GM23338 (cell line): ENCODE measurements around the gene MORC2. TPM values are rescaled to one million over a fixed set of nuclear protein-coding genes. Genes with fewer than 3 reads are reported as not detected.

ENCODE experiments used
- ATAC-seq: fragments of 200-7000 bp; cut with Tn5 transposase; 3 replicates; pipeline ENCODE4 v1.9.1; 2020
- DNase-seq: peaks from one replicate; pipeline ENCODE4 v3.0.0-alpha.2; 2015; ENCODE audit warnings: low spot score
- H2AFZ ChIP-seq: fragments of 200-600 bp; sonication (generic); 2 replicates; pipeline ENCODE4 v1.8.0; 2016; ENCODE audit warnings: antibody characterized with exemption, mild to moderate bottlenecking, moderate library complexity
- H3F3A ChIP-seq: fragments of 200-600 bp; sonication (generic); replicated peaks from 2 replicates; pipeline ENCODE4 v1.8.0; 2017; ENCODE audit warnings: antibody characterized with exemption, mixed run types, low read depth
- H3K27ac ChIP-seq: fragments of 200-600 bp; sonication (generic); 2 replicates; pipeline ENCODE4 v1.6.1; 2016; ENCODE audit warnings: low read depth
- H3K27me3 ChIP-seq: fragments of 200-600 bp; sonication (generic); 2 replicates; pipeline ENCODE4 v1.8.0; 2016; ENCODE audit warnings: mild to moderate bottlenecking, mixed run types, moderate library complexity; ENCODE audit not compliant: insufficient read depth
- H3K36me3 ChIP-seq: fragments of 200-600 bp; sonication (generic); 2 replicates; pipeline ENCODE4 v1.8.0; 2016; ENCODE audit warnings: mild to moderate bottlenecking; ENCODE audit not compliant: insufficient read depth
- H3K4me1 ChIP-seq: fragments of 200-600 bp; sonication (generic); 2 replicates; pipeline ENCODE4 v1.8.0; 2016; ENCODE audit warnings: mild to moderate bottlenecking, moderate library complexity; ENCODE audit not compliant: insufficient read depth
- H3K4me2 ChIP-seq: fragments of 200-600 bp; sonication (generic); 2 replicates; pipeline ENCODE4 v1.7.1; 2017; ENCODE audit warnings: mixed run types
- H3K4me3 ChIP-seq: fragments of 200-600 bp; sonication (generic); 2 replicates; pipeline ENCODE4 v1.6.1; 2016; ENCODE audit warnings: mixed run types
- H3K79me2 ChIP-seq: fragments of 200-600 bp; sonication (generic); replicated peaks from 2 replicates; pipeline ENCODE4 v1.8.0; 2017; ENCODE audit warnings: mild to moderate bottlenecking; ENCODE audit not compliant: insufficient read depth
- H3K9me2 ChIP-seq: fragments of 200-600 bp; sonication (generic); 2 replicates; pipeline ENCODE4 v1.8.0; 2017; ENCODE audit not compliant: insufficient read depth
- H4K20me1 ChIP-seq: fragments of 200-600 bp; sonication (generic); replicated peaks from 2 replicates; pipeline ENCODE4 v1.8.0; 2017; ENCODE audit warnings: mild to moderate bottlenecking; ENCODE audit not compliant: insufficient read depth
- H3K27ac Mint-ChIP-seq: 2 replicates; pipeline ENCODE4 v1.8.0; 2020; ENCODE audit warnings: inconsistent platforms, mild to moderate bottlenecking, moderate library complexity, mixed read lengths
- H3K27me3 Mint-ChIP-seq: 3 replicates; pipeline ENCODE4 v1.8.0; 2022; ENCODE audit warnings: low read depth, mild to moderate bottlenecking, moderate library complexity, mixed read lengths, inconsistent platforms; ENCODE audit not compliant: insufficient read depth, poor library complexity
- H3K36me3 Mint-ChIP-seq: 3 replicates; pipeline ENCODE4 v1.8.0; 2021; ENCODE audit warnings: low read depth, mild to moderate bottlenecking, inconsistent platforms, moderate library complexity, mixed read lengths
- H3K4me1 Mint-ChIP-seq: 3 replicates; pipeline ENCODE4 v1.8.0; 2020; ENCODE audit warnings: mild to moderate bottlenecking, inconsistent platforms, mixed read lengths
- H3K4me3 Mint-ChIP-seq: 3 replicates; pipeline ENCODE4 v1.8.0; 2021; ENCODE audit warnings: moderate library complexity, mild to moderate bottlenecking, inconsistent platforms, mixed read lengths
- H3K9me3 Mint-ChIP-seq: 3 replicates; pipeline ENCODE4 v1.8.0; 2020; ENCODE audit warnings: moderate library complexity, mild to moderate bottlenecking, inconsistent platforms, mixed read lengths
- CREB1 ChIP-seq: fragments of 250-450 bp; sonication (Bioruptor Pico); IDR thresholded peaks from 2 replicates; pipeline ENCODE4 v1.5.0; 2020; ENCODE audit warnings: low read depth, mild to moderate bottlenecking, moderate library complexity
- EZH2 ChIP-seq: fragments of 200-600 bp; sonication (generic); IDR thresholded peaks from one replicate; pipeline ENCODE4 v1.8.0; 2017; ENCODE audit warnings: antibody characterized with exemption, mild to moderate bottlenecking, low read depth; ENCODE audit not compliant: unreplicated experiment
- EZH2phosphoT487 ChIP-seq: fragments of 200-600 bp; sonication (generic); IDR thresholded peaks from one replicate; pipeline ENCODE4 v1.8.1; 2018; ENCODE audit warnings: antibody characterized with exemption; ENCODE audit not compliant: unreplicated experiment
- JUNB ChIP-seq: IDR thresholded peaks from one replicate; pipeline ENCODE4 v1.6.1; 2016; ENCODE audit warnings: antibody characterized with exemption; ENCODE audit not compliant: unreplicated experiment
- POLR2AphosphoS5 ChIP-seq: IDR thresholded peaks from 2 replicates; pipeline ENCODE4 v1.6.1; 2016; ENCODE audit warnings: antibody characterized with exemption, low read depth
- ZNF114 ChIP-seq: fragments of 250-450 bp; sonication (Bioruptor Pico); IDR thresholded peaks from 2 replicates; pipeline ENCODE4 v1.5.0; 2020; ENCODE audit warnings: mild to moderate bottlenecking, moderate library complexity
- ZNF331 ChIP-seq: fragments of 250-450 bp; sonication (Bioruptor Pico); IDR thresholded peaks from 2 replicates; pipeline ENCODE4 v1.5.0; 2020; ENCODE audit warnings: low read depth, mild to moderate bottlenecking, moderate library complexity
- polyA plus RNA-seq: library from polyadenylated mRNA; unstranded; fragments of >200 nt; fragmentation: Nextera tagmentation; extraction: Ambion mirVana; gene quantifications from 2 replicates; pipeline ENCODE4 v1.2.1, GENCODE V29; 2016
- total RNA-seq: library from RNA; depleted of rRNA; stranded (reverse); fragments of >200 nt; shearing (Covaris generic); gene quantifications from 2 replicates; pipeline ENCODE4 v1.2.3, GENCODE V29; 2014
- TF ChIP-seq, protein P1 (sequence below), 2 experiments: fragments of 200-600 bp in 1 of 2; sonication (generic) in 1 of 2; conservative IDR thresholded peaks; 2 replicates each; pipeline versions ENCODE4 v1.5.1 to v1.6.1; 2016 to 2017; ENCODE audit warnings: antibody characterized with exemption in 2 of 2, low read depth in 2 of 2, mild to moderate bottlenecking in 2 of 2, moderate library complexity in 1 of 2
- TF ChIP-seq, protein P2 (sequence below): IDR thresholded peaks from 2 replicates; pipeline ENCODE4 v1.6.1; 2016; ENCODE audit warnings: antibody characterized with exemption
- TF ChIP-seq, protein P3 (sequence below): fragments of 250-450 bp; sonication (Bioruptor Pico); IDR thresholded peaks from 2 replicates; pipeline ENCODE4 v1.5.0; 2020; ENCODE audit warnings: mild to moderate bottlenecking, moderate library complexity

MORC2 gene
- total and polyA plus RNA-seq, 2 experiments from 2014 or later = 33.1 to 63.8 TPM

DNA sequence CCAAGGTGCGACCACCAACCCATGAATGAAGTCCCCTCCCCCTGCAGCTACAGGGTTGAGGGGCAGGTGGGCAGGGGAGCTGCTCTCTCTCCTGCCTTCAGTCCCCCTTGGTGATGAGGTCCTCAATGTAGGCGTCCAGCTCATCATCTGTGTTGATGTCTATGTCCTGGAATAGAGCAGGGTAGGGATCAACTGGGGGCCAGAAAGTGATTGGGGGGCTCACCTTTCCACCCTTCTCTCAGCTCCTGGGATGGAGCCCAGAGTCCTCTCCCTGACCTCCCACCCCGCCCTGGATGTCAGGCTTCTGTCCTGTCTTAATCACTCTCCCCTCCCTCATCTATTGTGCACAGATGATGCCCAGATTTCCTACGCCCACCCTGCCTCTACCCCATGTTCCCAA lies 41.9 kb downstream of the MORC2 start (continued):
- TF ChIP-seq, protein P1, sequence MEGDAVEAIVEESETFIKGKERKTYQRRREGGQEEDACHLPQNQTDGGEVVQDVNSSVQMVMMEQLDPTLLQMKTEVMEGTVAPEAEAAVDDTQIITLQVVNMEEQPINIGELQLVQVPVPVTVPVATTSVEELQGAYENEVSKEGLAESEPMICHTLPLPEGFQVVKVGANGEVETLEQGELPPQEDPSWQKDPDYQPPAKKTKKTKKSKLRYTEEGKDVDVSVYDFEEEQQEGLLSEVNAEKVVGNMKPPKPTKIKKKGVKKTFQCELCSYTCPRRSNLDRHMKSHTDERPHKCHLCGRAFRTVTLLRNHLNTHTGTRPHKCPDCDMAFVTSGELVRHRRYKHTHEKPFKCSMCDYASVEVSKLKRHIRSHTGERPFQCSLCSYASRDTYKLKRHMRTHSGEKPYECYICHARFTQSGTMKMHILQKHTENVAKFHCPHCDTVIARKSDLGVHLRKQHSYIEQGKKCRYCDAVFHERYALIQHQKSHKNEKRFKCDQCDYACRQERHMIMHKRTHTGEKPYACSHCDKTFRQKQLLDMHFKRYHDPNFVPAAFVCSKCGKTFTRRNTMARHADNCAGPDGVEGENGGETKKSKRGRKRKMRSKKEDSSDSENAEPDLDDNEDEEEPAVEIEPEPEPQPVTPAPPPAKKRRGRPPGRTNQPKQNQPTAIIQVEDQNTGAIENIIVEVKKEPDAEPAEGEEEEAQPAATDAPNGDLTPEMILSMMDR (conservative IDR thresholded peaks at IDR 0.05; ENCODE audit: low read depth in 2 of 2) = no peak
- TF ChIP-seq CREB1 = no peak
- TF ChIP-seq, protein P2, sequence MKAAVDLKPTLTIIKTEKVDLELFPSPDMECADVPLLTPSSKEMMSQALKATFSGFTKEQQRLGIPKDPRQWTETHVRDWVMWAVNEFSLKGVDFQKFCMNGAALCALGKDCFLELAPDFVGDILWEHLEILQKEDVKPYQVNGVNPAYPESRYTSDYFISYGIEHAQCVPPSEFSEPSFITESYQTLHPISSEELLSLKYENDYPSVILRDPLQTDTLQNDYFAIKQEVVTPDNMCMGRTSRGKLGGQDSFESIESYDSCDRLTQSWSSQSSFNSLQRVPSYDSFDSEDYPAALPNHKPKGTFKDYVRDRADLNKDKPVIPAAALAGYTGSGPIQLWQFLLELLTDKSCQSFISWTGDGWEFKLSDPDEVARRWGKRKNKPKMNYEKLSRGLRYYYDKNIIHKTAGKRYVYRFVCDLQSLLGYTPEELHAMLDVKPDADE = no peak
- no peak for TF ChIP-seq EZH2phosphoT487
- no peak for TF ChIP-seq EZH2
- no peak for TF ChIP-seq JUNB

DNA sequence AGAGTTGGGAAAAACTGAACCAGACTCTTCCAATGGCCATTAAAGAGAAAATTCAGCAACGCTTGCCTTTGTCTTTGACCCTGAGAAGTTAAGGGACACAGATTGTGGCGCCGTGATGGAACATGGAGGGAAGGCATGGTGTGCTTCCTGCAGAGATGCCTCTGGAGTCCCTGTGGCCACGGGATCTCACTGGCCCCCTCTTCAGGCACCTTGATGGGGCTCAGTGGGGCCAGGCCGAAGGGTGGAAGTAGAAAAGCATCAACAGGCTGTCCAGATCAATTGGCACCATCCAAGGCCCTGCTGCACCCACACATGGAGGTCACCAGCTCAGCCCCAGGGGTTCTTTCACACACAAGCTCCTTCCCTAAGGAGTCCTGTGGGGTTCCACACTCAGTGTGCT lies 42.9 kb downstream of the MORC2 start:
- H3K4me1 Mint-ChIP-seq = peaks cover 8% of the 10 kb centered on the region; the same call in 2 of the 3 replicates
- H2AFZ ChIP-seq = no peak overlapping the region
- H3K9me2 ChIP-seq = no peaks in the 10 kb centered on the region
- H3K4me3 Mint-ChIP-seq = no peak overlapping the region
- H3K79me2 ChIP-seq = no peaks in the 10 kb centered on the region
- ATAC-seq (no peak), DNase-seq (no peak)
- H3F3A ChIP-seq = peaks cover 5% of the 10 kb centered on the region; the same call in 1 of the 2 replicates
- no peak overlapping the region for H3K4me2 ChIP-seq
- H4K20me1 ChIP-seq = peaks cover 5% of the 10 kb centered on the region
- H3K27ac ChIP-seq = no peak overlapping the region
- no peaks in the 10 kb centered on the region for H3K4me1 ChIP-seq
- no peak overlapping the region for H3K4me3 ChIP-seq
- peaks cover 74% of the 10 kb centered on the region for H3K36me3 Mint-ChIP-seq
- no peaks in the 10 kb centered on the region for H3K27me3 ChIP-seq
- H3K36me3 ChIP-seq = peaks cover 38% of the 10 kb centered on the region
- peaks cover 12% of the 10 kb centered on the region for H3K27me3 Mint-ChIP-seq
- H3K27ac Mint-ChIP-seq = no peak overlapping the region
- no peaks in the 10 kb centered on the region for H3K9me3 Mint-ChIP-seq
- TF ChIP-seq ZNF114 (CRISPR knock-in tag) (no peak), CREB1 (no peak), ZNF331 (CRISPR knock-in tag) (no peak), JUNB (no peak), POLR2AphosphoS5 (no peak), EZH2phosphoT487 (no peak), EZH2 (no peak)
- TF ChIP-seq, protein P3, sequence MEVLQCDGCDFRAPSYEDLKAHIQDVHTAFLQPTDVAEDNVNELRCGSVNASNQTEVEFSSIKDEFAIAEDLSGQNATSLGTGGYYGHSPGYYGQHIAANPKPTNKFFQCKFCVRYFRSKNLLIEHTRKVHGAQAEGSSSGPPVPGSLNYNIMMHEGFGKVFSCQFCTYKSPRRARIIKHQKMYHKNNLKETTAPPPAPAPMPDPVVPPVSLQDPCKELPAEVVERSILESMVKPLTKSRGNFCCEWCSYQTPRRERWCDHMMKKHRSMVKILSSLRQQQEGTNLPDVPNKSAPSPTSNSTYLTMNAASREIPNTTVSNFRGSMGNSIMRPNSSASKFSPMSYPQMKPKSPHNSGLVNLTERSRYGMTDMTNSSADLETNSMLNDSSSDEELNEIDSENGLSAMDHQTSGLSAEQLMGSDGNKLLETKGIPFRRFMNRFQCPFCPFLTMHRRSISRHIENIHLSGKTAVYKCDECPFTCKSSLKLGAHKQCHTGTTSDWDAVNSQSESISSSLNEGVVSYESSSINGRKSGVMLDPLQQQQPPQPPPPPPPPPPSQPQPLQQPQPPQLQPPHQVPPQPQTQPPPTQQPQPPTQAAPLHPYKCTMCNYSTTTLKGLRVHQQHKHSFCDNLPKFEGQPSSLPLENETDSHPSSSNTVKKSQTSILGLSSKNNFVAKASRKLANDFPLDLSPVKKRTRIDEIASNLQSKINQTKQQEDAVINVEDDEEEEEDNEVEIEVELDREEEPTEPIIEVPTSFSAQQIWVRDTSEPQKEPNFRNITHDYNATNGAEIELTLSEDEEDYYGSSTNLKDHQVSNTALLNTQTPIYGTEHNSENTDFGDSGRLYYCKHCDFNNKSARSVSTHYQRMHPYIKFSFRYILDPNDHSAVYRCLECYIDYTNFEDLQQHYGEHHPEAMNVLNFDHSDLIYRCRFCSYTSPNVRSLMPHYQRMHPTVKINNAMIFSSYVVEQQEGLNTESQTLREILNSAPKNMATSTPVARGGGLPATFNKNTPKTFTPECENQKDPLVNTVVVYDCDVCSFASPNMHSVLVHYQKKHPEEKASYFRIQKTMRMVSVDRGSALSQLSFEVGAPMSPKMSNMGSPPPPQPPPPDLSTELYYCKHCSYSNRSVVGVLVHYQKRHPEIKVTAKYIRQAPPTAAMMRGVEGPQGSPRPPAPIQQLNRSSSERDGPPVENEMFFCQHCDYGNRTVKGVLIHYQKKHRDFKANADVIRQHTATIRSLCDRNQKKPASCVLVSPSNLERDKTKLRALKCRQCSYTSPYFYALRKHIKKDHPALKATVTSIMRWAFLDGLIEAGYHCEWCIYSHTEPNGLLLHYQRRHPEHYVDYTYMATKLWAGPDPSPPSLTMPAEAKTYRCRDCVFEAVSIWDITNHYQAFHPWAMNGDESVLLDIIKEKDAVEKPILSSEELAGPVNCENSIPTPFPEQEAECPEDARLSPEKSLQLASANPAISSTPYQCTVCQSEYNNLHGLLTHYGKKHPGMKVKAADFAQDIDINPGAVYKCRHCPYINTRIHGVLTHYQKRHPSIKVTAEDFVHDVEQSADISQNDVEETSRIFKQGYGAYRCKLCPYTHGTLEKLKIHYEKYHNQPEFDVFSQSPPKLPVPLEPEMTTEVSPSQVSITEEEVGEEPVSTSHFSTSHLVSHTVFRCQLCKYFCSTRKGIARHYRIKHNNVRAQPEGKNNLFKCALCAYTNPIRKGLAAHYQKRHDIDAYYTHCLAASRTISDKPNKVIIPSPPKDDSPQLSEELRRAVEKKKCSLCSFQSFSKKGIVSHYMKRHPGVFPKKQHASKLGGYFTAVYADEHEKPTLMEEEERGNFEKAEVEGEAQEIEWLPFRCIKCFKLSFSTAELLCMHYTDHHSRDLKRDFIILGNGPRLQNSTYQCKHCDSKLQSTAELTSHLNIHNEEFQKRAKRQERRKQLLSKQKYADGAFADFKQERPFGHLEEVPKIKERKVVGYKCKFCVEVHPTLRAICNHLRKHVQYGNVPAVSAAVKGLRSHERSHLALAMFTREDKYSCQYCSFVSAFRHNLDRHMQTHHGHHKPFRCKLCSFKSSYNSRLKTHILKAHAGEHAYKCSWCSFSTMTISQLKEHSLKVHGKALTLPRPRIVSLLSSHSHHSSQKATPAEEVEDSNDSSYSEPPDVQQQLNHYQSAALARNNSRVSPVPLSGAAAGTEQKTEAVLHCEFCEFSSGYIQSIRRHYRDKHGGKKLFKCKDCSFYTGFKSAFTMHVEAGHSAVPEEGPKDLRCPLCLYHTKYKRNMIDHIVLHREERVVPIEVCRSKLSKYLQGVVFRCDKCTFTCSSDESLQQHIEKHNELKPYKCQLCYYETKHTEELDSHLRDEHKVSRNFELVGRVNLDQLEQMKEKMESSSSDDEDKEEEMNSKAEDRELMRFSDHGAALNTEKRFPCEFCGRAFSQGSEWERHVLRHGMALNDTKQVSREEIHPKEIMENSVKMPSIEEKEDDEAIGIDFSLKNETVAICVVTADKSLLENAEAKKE (CRISPR knock-in tag) = no peak
- TF ChIP-seq, protein P2 = no peak
- TF ChIP-seq, protein P1 (conservative IDR thresholded peaks at IDR 0.05; ENCODE audit: low read depth in 2 of 2) = no peak; a peak in 1 of 4 replicates
